Measurements from ENCODE around the gene YIPF3.

YIPF3 gene

GRCh38 chr6:43490523-43490939 lies 26.2 kb downstream of the YIPF3 start:
- Histone ChIP-seq H3K9ac (ENCODE audit: insufficient read length, low read depth) (no peak overlapping the region), H3K27me3 (ENCODE audit: insufficient read depth, insufficient read length) (no peaks in the 10 kb centered on the region), H3K36me3 (ENCODE audit: insufficient read depth, insufficient read length, low read length) (peaks cover 18% of the 10 kb centered on the region), H3K4me1 (ENCODE audit: insufficient read depth, insufficient read length) (peaks cover 16% of the 10 kb centered on the region), H3K4me3 (ENCODE audit: insufficient read length, low read depth) (no peak overlapping the region), H3K9me3 (ENCODE audit: insufficient read depth, low read length) (no peaks in the 10 kb centered on the region)
- TF ChIP-seq SUZ12 (IDR thresholded peaks at IDR 0.05; ENCODE audit: extremely low read depth, insufficient read depth, insufficient read length) (no peak), ZNF274 (IDR thresholded peaks at IDR 0.05; ENCODE audit: low read depth, low read length) (no peak), YY1 (IDR thresholded peaks at IDR 0.05; ENCODE audit: insufficient read depth, insufficient read length) (no peak)
- DNase-seq (ENCODE audit: low read depth, low spot score) = no peak

DNA sequence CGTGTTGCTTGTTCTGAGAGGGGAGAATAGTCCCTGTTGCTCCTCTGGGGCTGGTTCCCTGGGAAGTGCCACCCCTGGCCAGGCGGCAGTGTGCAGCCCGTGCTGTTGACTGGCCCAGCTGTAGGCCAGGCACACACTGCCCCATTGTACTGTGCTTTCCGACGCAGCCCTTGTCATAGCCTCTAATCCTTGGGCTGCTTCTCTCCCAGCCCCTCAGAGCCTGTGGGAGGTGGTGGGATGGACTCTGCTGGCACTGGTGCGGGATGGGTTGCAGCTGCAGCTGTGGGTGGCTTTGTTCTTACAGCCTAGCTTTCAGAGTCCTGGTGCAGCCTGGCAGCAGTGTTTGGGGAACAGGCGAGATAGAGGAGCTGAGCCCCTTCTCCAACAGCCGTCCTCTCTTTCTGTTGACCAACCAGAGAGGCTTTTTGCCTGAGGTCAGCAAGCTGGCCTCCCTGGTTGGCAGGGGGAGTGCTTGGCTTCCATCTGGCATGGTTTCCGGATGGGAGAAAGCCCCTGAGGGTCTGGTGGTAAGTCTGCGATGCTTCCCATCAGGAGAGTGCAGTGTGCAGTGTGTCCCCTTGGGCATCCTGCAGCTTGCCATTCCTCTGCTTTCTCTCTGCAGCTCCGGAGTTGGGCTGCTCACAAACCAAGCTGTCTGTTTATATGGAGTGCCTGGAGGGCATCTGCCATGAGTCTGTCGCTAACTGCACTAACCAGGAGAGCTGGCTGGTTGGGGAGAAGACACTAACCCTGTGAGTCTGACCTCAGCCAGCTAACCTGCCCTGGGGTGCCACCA lies 27.3 kb downstream of the YIPF3 start:
- Histone ChIP-seq H3K9ac (ENCODE audit: insufficient read length, low read depth) (no peak overlapping the region), H3K36me3 (ENCODE audit: insufficient read depth, insufficient read length, low read length) (peaks cover 22% of the 10 kb centered on the region), H3K4me1 (ENCODE audit: insufficient read depth, insufficient read length) (peaks cover 11% of the 10 kb centered on the region), H3K4me3 (ENCODE audit: insufficient read length, low read depth) (no peak overlapping the region), H3K9me3 (ENCODE audit: insufficient read depth, low read length) (no peaks in the 10 kb centered on the region), H3K27me3 (ENCODE audit: insufficient read depth, insufficient read length) (no peaks in the 10 kb centered on the region)
- TF ChIP-seq ZNF274 (IDR thresholded peaks at IDR 0.05; ENCODE audit: low read depth, low read length) (no peak), YY1 (IDR thresholded peaks at IDR 0.05; ENCODE audit: insufficient read depth, insufficient read length) (no peak)
- no peak for DNase-seq (ENCODE audit: low read depth, low spot score)

- H3K9ac ChIP-seq (ENCODE audit: insufficient read length, low read depth) = no peak overlapping the region
- no peak for DNase-seq (ENCODE audit: low read depth, low spot score)
Observed at GRCh38 chr6:43488667-43489276, 28.0 kb downstream of the YIPF3 start.

GRCh38 chr6:43481591-43482236 lies 35.0 kb downstream of the YIPF3 start:
- no peaks in the 10 kb centered on the region for H3K9me3 ChIP-seq (ENCODE audit: insufficient read depth, low read length)
- H3K27me3 ChIP-seq (ENCODE audit: insufficient read depth, insufficient read length) = no peaks in the 10 kb centered on the region
- H3K36me3 ChIP-seq (ENCODE audit: insufficient read depth, insufficient read length, low read length) = peaks cover 24% of the 10 kb centered on the region
- no peak overlapping the region for H3K9ac ChIP-seq (ENCODE audit: insufficient read length, low read depth)
- no peak for DNase-seq (ENCODE audit: low read depth, low spot score)
- H3K4me1 ChIP-seq (ENCODE audit: insufficient read depth, insufficient read length) = peaks cover 8% of the 10 kb centered on the region
- H3K4me3 ChIP-seq (ENCODE audit: insufficient read length, low read depth) = no peak overlapping the region
- no peak for TF ChIP-seq YY1 (IDR thresholded peaks at IDR 0.05; ENCODE audit: insufficient read depth, insufficient read length)
- TF ChIP-seq ZNF274 (IDR thresholded peaks at IDR 0.05; ENCODE audit: low read depth, low read length) = no peak
- TF ChIP-seq SUZ12 (IDR thresholded peaks at IDR 0.05; ENCODE audit: extremely low read depth, insufficient read depth, insufficient read length) = no peak

More at GRCh38 chr6:43488667-43489276, 28.0 kb downstream of the YIPF3 start:
- Histone ChIP-seq H3K27me3 (ENCODE audit: insufficient read depth, insufficient read length) (no peaks in the 10 kb centered on the region), H3K36me3 (ENCODE audit: insufficient read depth, insufficient read length, low read length) (peaks cover 22% of the 10 kb centered on the region), H3K9me3 (ENCODE audit: insufficient read depth, low read length) (no peaks in the 10 kb centered on the region), H3K4me1 (ENCODE audit: insufficient read depth, insufficient read length) (peaks cover 11% of the 10 kb centered on the region), H3K4me3 (ENCODE audit: insufficient read length, low read depth) (no peak overlapping the region)
- TF ChIP-seq ZNF274 (IDR thresholded peaks at IDR 0.05; ENCODE audit: low read depth, low read length) = no peak
- no peak for TF ChIP-seq SUZ12 (IDR thresholded peaks at IDR 0.05; ENCODE audit: extremely low read depth, insufficient read depth, insufficient read length)
- no peak for TF ChIP-seq YY1 (IDR thresholded peaks at IDR 0.05; ENCODE audit: insufficient read depth, insufficient read length)

- Histone ChIP-seq H3K27me3 (ENCODE audit: insufficient read depth, insufficient read length) (no peaks in the 10 kb centered on the region), H3K4me3 (ENCODE audit: insufficient read length, low read depth) (no peak overlapping the region), H3K4me1 (ENCODE audit: insufficient read depth, insufficient read length) (peaks cover 8% of the 10 kb centered on the region), H3K9me3 (ENCODE audit: insufficient read depth, low read length) (no peaks in the 10 kb centered on the region), H3K36me3 (ENCODE audit: insufficient read depth, insufficient read length, low read length) (peaks cover 22% of the 10 kb centered on the region), H3K9ac (ENCODE audit: insufficient read length, low read depth) (no peak overlapping the region)
- DNase-seq (ENCODE audit: low read depth, low spot score) = no peak
- TF ChIP-seq YY1 (IDR thresholded peaks at IDR 0.05; ENCODE audit: insufficient read depth, insufficient read length) = no peak
- TF ChIP-seq SUZ12 (IDR thresholded peaks at IDR 0.05; ENCODE audit: extremely low read depth, insufficient read depth, insufficient read length) = no peak
- TF ChIP-seq ZNF274 (IDR thresholded peaks at IDR 0.05; ENCODE audit: low read depth, low read length) = no peak
Observed at GRCh38 chr6:43481075-43481474, 35.7 kb downstream of the YIPF3 start.

DNA sequence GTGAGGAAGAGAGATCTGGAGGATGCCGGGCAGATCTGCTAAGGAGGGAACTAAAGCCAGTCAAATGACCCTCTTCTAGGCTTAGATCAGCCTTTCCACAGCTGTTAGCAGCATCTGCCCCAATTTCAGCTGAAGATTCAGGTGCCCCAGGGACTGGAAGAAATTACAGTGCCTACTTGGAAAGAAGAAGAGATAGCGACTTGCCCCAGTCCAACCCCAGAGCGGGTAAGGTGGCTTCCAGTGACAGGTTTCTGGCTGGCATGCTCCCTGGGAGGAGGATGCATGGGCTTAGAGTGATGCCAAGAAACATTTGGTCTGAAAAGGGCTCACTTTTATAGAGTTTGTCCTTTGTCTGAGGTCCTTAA lies 38.7 kb downstream of the YIPF3 start:
- peak overlapping the region; percentile 87 for H3K9ac ChIP-seq (ENCODE audit: insufficient read length, low read depth)

More for the DNA sequence above, 38.7 kb downstream of the YIPF3 start:
- H3K27me3 ChIP-seq (ENCODE audit: insufficient read depth, insufficient read length) = no peaks in the 10 kb centered on the region
- no peaks in the 10 kb centered on the region for H3K9me3 ChIP-seq (ENCODE audit: insufficient read depth, low read length)
- peaks cover 14% of the 10 kb centered on the region for H3K36me3 ChIP-seq (ENCODE audit: insufficient read depth, insufficient read length, low read length)
- no peak for DNase-seq (ENCODE audit: low read depth, low spot score)
- H3K4me3 ChIP-seq (ENCODE audit: insufficient read length, low read depth) = peak overlapping the region; percentile 51
- peaks cover 8% of the 10 kb centered on the region for H3K4me1 ChIP-seq (ENCODE audit: insufficient read depth, insufficient read length)
- TF ChIP-seq YY1 (IDR thresholded peaks at IDR 0.05; ENCODE audit: insufficient read depth, insufficient read length) (no peak), SUZ12 (IDR thresholded peaks at IDR 0.05; ENCODE audit: extremely low read depth, insufficient read depth, insufficient read length) (no peak), ZNF274 (IDR thresholded peaks at IDR 0.05; ENCODE audit: low read depth, low read length) (no peak)
